GM19438 (cell line): Measurements from ENCODE around the gene CFAP68.
"Not testable (repeated sequence)": the region's sequence is repeated elsewhere in the genome, so short reads cannot be mapped to it uniquely, and the experiment has no call there.

ENCODE experiments used
- ATAC-seq: cut with Tn5 transposase; IDR thresholded peaks from one replicate; pipeline ENCODE4 v1.9.1; 2021; ENCODE audit warnings: low read depth; ENCODE audit not compliant: unreplicated experiment

CFAP68 gene

DNA sequence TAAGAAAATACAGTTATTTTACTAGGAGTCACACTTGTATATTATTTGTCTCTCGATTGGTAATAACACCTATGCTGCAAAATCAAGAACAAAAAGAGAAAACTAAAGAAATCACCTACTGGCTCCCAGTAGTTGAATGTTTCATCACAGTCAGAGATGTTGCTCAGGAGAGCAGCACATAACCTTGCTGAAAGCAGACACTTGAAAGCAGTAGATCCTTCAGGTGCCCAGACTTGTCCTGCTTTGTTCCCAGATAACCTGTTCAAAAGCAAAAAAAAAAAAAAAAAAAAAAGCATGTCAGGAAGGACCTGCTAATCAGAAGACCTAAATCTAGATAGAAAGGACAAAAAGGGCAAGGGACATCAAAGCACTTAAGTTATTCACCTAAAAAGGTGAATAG is 9.2 kb upstream of the CFAP68 start:
- ATAC-seq = no peak

DNA sequence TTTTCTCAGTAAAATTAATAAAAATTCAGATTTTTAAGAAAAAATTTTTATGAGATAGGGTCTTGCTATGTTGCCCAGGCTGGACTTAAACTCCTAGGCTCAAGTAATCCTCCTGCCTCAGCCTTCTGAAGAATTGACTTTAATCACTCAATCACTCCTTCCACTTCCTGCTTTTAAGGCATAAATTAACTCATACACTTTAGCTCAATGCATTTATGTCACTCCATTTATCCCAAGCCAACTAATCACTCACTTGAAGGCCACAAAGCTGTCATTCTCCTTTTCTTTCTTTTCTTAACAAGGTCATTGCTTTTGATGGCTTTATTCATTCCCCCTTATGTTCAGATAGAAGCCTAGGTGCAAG is 8.8 kb upstream of the CFAP68 start:
- ATAC-seq = peak; percentile 11

DNA sequence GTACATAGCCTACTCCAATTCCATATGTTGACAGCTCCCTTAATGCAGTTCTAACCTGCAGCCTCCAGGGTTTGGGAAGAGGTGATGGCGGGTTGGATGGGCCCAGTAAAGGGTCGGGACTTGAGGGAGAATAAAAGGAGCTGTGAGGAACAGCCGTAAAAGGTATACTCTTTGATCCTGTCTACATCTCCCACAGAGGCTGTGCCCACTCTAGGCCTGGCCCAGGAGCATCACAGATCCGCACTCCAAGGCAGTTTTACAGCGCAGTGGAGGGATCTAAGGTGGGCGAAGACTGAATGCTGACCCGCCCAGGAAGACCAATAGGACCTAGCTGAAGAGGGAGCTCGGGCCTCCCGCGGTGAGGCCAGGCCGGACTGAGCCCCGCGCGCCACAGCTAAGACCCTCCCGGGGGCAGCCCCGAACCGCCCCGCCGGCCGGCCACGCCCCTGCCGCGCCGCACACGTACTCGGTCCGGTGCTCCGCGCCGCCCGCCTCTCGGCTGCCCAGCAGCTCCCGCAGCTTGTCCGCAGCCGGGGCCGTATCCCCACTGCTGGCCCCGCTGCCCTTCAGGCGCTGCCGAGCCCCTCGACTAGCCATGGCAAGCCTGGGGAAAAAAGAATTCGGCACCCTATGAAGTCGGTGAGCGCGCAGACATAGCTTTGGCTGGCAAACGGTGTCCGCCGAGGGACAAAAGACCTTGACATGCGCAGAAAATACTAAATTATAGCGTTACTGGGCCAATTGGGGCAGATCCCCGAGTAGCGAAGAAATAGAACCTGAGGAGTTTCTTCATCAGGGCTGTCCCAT is 8.3 kb upstream of the CFAP68 start, which contains the start of gene ALG9:
Gene ALG9, minus strand, starts transcription at position 696 of the 807 bp plus-strand sequence. Its CDS starts 99 bp downstream, at position 597.
- ATAC-seq = peak; percentile 89

DNA sequence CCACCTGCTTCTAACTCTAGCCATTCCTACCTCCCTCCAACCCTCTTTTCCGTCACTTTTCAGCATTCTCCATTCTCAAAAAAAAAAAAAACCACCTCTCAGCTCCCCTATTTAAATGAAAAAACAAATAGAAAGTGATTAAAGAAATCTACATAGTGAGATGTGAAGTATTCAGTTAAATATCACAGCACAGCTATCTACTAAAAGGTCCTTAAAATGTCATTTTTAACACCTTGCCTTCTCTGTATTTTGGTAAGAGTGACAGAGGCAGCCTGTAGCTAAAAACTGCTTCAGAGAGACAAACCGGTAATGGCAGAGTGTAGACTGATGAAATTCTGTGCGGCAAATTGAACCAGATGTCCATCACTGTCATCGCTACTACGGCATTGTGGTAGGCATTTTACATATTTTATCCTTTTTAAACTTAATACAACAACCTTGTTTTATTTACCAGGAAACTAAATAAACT is 7.6 kb upstream of the CFAP68 start:
- ATAC-seq = no peak

DNA sequence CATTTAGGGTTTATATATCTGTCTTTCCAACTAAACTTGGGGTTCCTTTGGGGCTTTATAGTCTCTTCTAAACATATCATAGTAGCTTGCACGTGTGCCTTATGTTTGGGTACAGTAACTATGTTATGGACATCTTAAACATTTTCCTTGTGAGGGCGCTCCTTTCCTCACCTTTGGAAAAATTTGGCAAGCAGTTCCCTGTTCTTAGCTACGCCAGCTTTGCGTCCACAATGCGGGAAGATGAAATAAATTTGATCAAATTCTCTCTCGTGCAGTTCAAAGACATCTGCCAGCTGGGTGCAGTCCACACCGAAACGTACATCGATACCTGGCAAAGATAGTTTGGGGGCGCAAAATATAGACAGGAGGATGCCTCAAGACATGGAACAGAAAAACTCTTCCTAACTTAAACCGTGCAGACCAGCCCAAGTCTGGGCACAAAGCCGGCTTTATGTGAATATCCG is 924 bp upstream of the CFAP68 start:
- peak; percentile 21 for ATAC-seq

DNA sequence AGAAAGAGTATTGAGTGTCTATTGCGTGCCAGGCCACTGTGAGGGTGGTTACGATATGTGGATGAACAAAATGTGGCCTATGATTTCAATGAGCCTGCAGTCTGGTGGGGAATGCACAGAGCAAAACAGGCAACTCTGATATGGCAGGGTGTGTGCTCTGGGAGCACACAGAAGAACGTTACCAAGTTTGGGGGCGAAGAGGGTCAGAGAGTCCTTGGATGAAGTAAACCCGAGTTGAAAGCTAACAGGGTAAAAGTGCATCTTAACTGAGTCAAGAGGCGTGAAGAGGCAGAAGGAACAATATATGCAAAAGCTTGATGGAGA is 258 bp downstream of the CFAP68 start:
- ATAC-seq = peak; percentile 3

DNA sequence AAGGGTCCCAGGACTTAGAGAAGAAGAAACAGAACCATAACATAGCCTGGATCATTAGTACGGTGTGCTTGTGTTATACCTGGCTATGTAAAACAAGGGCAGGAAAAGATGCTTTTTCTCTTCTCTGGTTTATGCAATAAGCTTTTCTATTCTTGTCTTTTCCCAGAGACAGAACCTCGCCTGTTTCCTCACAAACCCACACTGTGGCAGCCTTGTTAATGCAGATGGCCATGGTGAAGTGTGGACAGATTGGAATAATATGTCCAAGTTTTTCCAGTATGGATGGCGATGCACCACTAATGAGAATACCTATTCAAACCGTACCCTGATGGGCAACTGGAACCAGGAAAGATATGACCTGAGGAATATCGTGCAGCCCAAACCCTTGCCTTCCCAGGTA is 2.9 kb downstream of the CFAP68 start:
- no peak for ATAC-seq

DNA sequence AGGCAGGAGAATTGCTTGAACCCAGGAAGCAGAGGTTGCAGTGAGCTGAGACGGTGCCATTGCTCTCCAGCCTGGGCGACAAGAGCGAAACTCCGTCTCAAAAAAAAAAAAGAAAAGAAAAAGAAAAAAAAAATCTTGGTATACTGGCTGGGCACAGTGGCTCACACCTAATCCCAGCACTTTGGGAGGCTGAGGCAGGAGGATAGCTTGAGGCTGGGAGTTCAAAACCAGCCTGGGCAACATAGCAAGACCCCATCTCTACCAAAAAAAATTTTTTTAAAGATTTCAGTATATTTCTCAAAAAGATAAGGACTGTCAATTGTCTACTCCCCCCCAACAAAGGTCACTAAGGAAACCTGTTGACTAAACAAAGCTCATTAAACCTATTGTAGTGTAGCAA is 5.7 kb downstream of the CFAP68 start:
- not testable (repeated sequence) for ATAC-seq

DNA sequence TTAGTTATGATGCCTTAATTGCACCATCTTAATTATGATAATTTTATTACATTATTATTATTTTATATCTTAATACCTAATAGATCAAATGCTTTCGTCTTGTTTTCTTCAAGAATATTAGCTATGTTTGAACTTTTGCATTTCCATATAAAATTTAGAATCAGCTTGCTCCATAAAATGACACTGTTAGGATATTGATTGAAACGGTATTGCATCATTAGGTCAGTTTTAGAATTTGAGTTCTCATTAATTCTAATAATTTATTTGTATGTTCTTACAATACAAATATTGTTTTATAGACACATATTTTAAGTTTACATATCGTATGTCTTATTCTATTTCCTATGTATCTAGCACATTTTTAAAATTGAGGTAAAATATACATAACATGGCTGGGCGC is 6.7 kb downstream of the CFAP68 start:
- ATAC-seq = no peak

DNA sequence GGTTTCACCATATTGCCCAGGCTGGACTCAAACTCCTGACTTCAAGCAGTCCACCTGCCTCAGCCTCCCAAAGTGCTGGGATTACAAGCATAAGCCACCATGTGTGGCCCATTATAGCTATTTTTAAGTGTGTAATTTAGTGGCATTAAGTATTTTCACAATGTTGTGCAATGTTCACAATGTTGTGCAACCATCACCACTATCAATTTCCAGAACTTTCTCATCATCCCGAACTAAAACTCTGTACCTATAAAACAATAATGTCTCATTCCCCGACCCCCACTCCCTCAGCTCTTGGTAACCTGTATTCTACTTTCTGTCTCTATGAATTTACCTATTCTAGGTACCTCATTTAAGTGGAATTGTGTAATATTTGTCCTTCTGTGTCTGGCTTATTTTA is 7.5 kb downstream of the CFAP68 start:
- no peak for ATAC-seq

DNA sequence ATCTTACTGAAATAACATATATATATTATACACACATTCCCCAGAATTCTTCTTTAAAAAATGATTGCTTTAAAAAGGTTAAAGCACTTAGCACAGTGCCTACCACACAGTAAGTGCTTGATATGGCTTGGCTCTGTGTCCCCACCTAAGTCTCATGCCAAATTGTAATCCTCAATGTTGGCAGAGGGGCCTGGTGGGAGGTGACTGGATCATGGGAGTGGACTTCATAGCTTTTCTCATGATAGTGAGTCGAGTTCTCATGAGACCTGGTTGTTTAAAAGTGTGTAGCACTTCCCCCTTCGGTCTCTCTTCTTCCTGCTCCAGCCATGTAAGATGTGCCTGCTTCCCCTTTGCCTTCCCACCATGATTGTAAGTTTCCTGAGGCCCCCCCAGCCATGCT is 26.1 kb downstream of the CFAP68 start:
- ATAC-seq = no peak

DNA sequence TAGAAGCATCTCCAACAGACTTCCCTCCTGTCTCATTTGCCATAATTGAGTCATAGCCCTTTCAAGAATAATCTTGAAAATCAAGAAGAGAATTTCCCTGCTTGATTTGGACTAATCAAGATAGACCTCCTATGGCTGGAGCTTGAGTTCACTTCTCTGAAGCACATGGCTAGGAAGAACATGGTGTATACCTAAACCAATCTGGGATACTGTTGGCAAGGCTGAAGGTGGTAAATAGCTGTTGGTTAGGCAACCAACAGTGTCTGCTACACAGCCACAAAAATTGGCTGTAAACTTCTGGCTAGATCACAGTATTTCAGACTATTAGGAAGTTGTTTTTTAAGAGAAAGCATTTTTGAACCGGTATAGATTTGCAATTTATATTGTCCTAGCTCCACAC is 27.3 kb downstream of the CFAP68 start:
- ATAC-seq = no peak

DNA sequence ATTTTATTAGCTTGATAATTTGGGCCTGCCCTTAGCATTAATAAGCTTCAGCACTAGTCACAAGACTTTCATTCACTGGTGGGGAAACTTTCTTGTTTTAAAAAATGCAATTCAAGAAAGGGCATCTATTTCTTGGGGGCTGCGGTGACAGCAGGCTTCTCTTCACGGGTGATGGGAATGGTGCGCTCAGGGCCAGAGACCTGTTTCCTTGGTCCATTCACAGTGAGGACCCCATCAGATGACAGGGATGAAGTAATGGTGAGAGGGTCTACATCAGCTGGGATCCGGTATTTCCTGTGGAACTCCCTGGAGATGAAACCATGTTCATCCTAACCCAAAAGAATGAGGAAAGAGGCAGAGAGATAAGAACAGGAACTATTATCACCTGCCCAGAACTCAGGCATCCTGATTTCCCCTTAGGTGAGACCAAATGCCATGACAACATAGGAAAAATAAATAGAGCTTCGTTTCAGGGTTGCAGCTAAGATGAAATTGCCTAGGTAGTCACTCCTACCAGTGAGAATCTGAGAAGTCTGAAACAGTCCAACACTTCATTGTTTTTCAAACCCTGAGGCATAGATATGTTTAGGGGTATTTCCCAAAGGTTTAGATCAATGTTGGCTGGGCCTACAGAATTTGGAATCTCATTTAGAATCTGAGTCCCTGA is 29.4 kb downstream of the CFAP68 start:
- ATAC-seq = no peak

DNA sequence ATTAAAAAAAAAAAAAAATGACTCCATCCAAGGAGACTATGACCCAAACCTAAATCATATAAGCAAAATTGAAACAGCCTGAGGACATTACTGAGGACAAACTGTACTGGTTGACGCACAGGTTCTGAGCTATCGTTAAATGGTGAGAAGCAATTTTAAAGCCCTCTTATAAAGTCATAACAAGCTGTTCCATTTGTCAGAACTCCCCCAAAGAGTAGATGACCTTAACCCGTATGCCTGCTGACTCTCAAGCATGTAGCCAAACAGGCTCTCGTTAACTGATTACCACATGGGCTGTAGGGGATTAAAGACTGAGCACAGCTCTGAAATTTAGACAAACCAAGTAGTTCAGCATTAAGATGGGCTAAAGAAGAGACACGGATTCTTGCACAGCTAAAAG is 30.0 kb downstream of the CFAP68 start:
- no peak for ATAC-seq

DNA sequence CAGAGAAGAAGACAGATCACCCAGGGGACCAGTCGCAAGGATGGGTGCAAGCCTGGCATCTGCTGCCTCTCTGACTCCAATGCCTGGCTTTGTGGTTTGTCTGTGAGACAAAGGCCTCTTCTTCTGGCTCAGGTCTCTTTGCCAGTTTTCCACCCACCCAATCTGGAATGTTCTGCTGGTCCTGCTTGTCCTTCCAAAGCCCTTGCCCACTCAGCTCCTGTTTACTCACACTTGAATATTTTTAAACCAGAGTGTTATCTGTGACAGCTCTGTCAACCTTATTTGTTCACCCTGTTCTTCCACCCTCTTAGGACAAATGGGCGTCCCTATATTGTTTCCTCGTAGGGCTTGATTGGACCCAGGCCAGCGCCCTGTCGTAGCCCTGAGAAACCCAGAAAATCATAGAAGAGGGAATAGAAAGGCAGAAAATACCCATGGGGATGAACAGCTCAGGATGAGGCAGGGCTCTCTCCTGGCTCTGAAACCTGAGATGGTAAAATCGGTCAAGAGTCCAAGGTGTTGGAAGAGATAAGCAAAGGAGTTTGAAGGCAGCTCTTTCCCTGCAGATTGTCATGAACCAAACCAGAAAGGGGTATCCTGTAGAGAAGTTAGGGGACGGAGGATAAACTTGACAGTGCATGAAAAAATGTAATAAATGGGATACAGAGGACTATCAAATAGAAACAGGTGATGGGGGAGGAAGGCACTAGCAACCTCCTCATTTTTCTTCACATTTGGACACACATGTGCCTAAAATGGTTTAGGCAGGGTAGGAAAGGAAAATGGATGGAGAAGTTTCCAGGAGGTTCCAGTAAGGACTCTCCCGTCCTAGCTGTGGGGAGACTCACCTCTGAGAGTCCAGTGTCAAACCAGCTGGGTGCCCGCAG is 31.6 kb downstream of the CFAP68 start:
- no peak for ATAC-seq

DNA sequence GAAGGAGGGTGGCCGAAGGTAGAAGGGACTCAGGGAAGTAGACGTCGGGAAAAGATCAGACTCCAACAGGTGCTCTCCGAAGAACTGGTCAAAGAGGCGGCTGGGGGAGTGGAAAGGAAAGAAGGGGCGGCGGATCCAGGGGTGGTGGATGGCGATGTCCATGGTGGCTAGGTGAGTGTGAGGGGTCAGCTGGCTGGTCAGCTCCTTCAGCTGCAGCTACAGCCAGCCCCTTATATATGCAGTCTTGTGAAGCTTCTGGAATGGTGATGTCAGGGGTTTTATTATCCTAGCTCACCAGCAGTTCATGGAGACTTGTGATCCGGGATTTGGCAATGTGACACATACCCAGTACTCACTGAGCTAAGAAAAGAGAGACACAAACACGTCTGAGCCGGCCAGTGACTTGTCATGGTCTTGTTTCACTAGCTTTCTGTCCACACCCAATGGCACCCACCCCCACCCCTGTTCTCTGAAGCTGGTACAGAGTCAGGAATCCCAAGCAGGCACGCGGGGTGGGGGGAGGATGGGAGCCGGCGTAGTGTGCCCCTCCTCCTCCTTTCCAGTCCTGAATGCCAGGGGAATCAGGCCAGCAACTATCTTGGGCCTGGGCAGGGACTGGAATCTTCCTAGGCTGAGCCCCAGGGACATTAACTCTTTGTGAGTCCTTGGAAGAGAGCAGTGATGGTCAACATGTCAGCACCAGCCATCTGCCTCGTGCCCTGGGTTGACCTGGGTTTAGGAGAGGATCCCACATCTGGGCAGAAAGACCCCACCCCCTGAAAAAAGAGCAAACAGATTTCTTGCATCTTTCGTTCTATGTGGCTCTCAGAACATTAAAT is 32.4 kb downstream of the CFAP68 start, which contains the start of gene CRYAB:
Gene CRYAB, minus strand, starts transcription at position 208 of the 839 bp plus-strand sequence. Its CDS starts 46 bp downstream, at position 162.
- ATAC-seq = no peak

DNA sequence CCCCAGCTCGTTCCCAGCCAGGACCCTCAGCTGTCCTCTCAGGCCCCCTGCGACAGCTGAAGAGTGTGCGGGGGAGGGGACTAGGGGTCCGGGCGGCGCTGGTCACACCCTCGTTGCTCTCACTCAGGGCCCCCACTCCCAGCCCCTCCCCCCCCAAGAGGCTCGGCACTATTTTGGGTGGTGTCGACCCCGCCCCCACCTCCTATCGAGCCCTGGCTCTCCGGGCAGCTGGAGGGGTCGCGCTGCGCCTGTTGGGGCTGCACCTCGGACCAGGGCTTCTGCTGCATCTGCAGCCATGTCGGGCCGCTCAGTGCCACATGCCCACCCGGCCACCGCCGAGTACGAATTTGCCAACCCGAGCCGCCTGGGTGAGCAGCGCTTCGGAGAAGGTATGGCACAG is 33.2 kb downstream of the CFAP68 start, which contains the start of gene HSPB2:
Gene HSPB2, plus strand, starts transcription at position 200 of the 400 bp plus-strand sequence. Its CDS starts 96 bp downstream, at position 296.
- no peak for ATAC-seq

DNA sequence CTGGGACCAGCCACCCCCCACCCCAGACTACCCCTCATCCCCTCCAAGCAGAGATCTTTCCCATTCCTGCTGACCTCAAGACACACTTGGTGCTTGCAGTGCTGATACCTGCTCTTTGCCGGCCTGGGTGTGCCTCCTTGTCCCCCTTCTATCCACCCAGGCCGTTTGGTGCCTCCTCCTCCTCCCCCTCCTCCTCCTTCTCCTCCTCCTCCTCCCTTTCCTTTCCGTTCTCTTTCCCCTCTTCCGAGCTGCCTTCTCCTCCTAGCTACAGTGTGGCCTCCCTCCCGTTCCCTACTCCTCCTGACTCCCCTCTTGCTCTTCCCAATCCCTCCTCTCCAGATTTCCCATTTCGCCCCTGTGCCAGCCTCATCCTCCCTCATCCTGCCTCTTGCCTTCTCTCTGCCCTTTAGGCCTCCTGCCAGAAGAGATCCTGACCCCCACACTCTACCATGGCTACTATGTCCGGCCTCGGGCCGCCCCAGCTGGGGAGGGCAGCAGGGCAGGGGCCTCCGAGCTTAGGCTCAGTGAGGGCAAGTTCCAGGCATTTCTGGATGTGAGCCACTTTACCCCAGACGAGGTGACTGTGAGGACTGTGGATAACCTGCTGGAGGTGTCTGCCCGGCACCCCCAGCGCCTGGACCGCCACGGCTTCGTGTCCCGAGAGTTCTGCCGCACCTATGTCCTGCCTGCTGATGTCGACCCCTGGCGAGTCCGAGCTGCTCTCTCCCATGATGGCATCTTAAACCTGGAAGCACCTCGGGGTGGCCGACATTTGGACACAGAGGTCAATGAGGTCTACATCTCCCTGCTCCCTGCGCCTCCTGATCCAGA is 33.9 kb downstream of the CFAP68 start:
- no peak for ATAC-seq

DNA sequence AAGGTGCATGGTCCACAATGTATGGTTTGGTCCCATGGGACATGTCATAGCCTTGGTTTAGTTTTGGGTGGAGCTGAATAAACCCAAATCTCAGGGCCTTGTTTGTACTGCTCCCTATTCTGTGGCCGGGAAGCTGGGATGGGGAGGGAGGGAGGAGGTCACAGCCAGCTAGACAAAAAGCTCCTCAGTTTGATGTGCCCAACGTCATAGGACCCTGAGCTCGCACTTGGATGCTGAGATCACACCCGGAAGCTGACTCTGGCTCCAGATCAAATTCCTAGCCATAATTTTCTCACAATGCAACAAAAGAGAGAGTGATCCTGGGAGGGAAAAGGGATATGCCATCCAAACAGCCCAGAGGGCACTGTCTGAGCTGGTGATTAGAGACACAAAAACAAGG is 34.7 kb downstream of the CFAP68 start:
- no peak for ATAC-seq
